SK-N-SH (cell line): Measurements from ENCODE around the gene DHRS1.

Experiments
- CHD2 ChIP-seq: fragments of 150-350 bp; IDR thresholded peaks from 2 replicates; pipeline ENCODE4 v1.6.1; 2018; ENCODE audit warnings: low read length; ENCODE audit not compliant: partially characterized antibody
- CTCF ChIP-seq: fragments of 200-600 bp; sonication (generic); IDR thresholded peaks from 2 replicates; pipeline ENCODE4 v1.6.1; 2017; ENCODE audit warnings: antibody characterized with exemption, mild to moderate bottlenecking, moderate library complexity
- EP300 ChIP-seq, 2 experiments: IDR thresholded peaks; 2 replicates each; pipeline versions ENCODE4 v1.4.0 to v1.6.1; 2012; ENCODE audit warnings: borderline replicate concordance in 1 of 2, low read depth in 1 of 2, low read length in 1 of 2
- EZH2phosphoT487 ChIP-seq: fragments of 200-600 bp; sonication (generic); IDR thresholded peaks from 2 replicates; pipeline ENCODE4 v1.6.1; 2017; ENCODE audit warnings: low read depth, mixed run types, mild to moderate bottlenecking, antibody characterized with exemption, moderate library complexity, borderline replicate concordance
- FOXJ3 ChIP-seq: sonication (generic); formaldehyde crosslinking; IDR thresholded peaks from 2 replicates; pipeline ENCODE4 v1.5.1; 2020; ENCODE audit warnings: mild to moderate bottlenecking, missing genetic modification reagents
- USF1 ChIP-seq: IDR thresholded peaks from 2 replicates; pipeline ENCODE4 v1.4.0; 2012; ENCODE audit warnings: low read depth, borderline replicate concordance
- USF2 ChIP-seq: fragments of 150-350 bp; IDR thresholded peaks from 2 replicates; pipeline ENCODE4 v1.6.1; 2017; ENCODE audit warnings: antibody characterized with exemption, low read length, low read depth, borderline replicate concordance
- TF ChIP-seq, protein P1 (sequence below): IDR thresholded peaks from 2 replicates; pipeline ENCODE4 v1.4.0; 2012; ENCODE audit warnings: low read depth

DNA sequence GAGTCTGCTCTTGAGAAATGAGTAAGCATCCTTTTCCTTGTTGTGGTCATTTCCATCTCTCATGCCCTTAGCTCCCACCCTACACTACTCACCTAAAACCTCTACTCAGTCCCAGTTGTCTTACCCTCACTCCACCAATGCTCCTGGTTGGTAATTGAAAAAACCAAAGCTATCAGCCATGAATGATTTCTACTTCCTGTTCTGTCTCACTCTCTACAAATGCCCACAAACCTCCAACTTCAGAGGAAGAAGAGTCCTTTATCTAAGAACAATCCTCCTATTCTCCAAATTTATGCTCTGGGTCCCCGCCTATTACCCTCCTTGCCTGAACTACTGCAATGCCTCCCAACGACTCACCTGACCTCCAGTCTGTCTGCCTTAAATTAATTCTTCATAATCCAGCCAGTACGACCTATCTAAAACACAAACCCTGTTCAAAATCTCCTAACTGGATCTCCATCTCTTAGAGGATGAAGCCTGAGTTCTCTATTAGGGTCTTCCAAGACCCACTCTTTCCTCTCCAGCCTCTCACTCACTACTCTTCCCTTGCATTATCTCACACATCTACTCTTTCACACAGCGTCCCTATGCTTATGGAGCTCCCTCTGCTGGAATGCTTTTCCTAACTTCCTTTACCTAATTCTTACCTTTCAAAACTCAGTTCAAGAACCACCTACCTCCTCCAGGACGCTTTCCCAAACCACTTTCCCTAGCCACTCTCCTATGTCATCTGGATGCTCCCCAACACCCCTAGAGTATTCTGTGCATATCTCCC is 2.2 kb downstream of the DHRS1 start:
- no peak for TF ChIP-seq USF2
- TF ChIP-seq EP300 (IDR thresholded peaks at IDR 0.05; ENCODE audit: borderline replicate concordance in 1 of 2, low read depth in 1 of 2, low read length in 1 of 2): no peak
- peak; percentile 51 for TF ChIP-seq CTCF
- TF ChIP-seq EZH2phosphoT487: no peak
- TF ChIP-seq USF1: no peak
- TF ChIP-seq, protein P1, sequence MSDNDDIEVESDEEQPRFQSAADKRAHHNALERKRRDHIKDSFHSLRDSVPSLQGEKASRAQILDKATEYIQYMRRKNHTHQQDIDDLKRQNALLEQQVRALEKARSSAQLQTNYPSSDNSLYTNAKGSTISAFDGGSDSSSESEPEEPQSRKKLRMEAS: no peak
- no peak for TF ChIP-seq CHD2
- no peak for TF ChIP-seq FOXJ3 (CRISPR knock-in tag)
